DMS79 treated with DMSO at 0.1 percent for 48 hours (cell line): ENCODE results near the gene IGDCC3.

ENCODE experiments used
- DNase-seq: peaks from one replicate; lab custom pipeline; 2025; lab: John Stamatoyannopoulos, UW

The IGDCC3 gene

GRCh38 chr15:65286704-65287519 is 90.9 kb downstream of the IGDCC3 start, which contains the start of gene PARP16:
Gene PARP16 (minus strand): TSS chr15:65286883. CDS start chr15:65286426, 457 bp downstream.
- DNase-seq, result peak; percentile 79

- DNase-seq, result peak; percentile 3
Observed at GRCh38 chr15:65286069-65286703, 91.6 kb downstream of the IGDCC3 start.

- no peak for DNase-seq
Observed at GRCh38 chr15:65285291-65286068, 92.3 kb downstream of the IGDCC3 start.

- no peak for DNase-seq
Observed at GRCh38 chr15:65278480-65278879, 99.3 kb downstream of the IGDCC3 start.
